Astrocyte of the spinal cord (primary cell): ENCODE data around the gene ADAMTS6.

Experiments used
- DNase-seq: peaks from one replicate; pipeline ENCODE4 v3.0.0; 2011; ENCODE audit warnings: low read depth, low spot score
- H3K4me3 ChIP-seq: 2 replicates; pipeline ENCODE4 v1.5.1; 2011; ENCODE audit warnings: low read depth, mild to moderate bottlenecking, low read length, moderate library complexity
- in situ Hi-C: cut with HindIII; loops from 2 replicates; pipeline ENCODE4 v1.10.0; 2017; ENCODE audit warnings: low sequenced_read_pairs
- TF ChIP-seq, protein P1 (sequence below): IDR thresholded peaks from 2 replicates; pipeline ENCODE4 v1.5.1; 2012; ENCODE audit warnings: low read depth, mild to moderate bottlenecking, low read length, inconsistent platforms

The ADAMTS6 gene

DNA sequence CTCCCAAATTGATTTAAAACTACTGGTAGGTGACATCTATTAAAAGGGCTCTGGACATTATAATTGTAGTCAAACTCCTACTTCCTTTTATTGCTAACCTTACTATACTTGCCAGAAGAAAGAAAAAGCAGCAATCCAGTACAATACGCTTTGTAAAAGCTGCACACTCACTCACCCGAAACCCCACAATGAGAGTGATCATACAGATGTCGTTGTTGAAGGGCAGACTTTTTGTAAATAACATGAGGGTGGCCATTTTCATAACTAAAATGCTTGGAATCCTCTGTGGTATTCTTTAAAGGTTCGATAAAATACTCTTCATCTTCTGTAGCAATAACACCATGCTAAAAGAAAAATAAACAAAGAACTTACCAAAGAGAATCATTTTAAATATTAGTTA is 21.7 kb downstream of the ADAMTS6 start:
- DNase-seq, result no peak
- no peak overlapping the region for H3K4me3 ChIP-seq
- TF ChIP-seq, protein P1, sequence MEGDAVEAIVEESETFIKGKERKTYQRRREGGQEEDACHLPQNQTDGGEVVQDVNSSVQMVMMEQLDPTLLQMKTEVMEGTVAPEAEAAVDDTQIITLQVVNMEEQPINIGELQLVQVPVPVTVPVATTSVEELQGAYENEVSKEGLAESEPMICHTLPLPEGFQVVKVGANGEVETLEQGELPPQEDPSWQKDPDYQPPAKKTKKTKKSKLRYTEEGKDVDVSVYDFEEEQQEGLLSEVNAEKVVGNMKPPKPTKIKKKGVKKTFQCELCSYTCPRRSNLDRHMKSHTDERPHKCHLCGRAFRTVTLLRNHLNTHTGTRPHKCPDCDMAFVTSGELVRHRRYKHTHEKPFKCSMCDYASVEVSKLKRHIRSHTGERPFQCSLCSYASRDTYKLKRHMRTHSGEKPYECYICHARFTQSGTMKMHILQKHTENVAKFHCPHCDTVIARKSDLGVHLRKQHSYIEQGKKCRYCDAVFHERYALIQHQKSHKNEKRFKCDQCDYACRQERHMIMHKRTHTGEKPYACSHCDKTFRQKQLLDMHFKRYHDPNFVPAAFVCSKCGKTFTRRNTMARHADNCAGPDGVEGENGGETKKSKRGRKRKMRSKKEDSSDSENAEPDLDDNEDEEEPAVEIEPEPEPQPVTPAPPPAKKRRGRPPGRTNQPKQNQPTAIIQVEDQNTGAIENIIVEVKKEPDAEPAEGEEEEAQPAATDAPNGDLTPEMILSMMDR, result no peak
- in situ Hi-C loops, result no loop called here

DNA sequence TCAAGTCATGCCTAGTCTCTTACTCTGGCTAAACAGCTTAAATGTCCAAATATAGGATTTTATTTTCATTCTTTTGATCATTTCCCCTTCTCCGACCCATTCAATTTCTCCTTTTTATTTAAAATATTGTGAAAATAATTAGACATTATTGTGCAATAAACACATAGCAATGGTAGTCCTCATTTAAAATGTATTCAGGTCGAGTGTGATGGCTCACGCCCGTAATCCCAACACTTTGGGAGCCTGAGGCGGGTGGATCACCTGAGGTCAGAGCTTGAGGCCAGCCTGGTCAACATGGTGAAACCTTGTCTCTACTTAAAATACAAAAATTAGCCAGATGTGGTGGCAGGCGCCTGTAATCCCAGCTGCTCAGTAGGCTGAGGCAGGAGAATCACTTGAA is 26.7 kb downstream of the ADAMTS6 start:
- in situ Hi-C loops, result no loop called here
- TF ChIP-seq, protein P1, result no peak
- no peak for DNase-seq
- no peak overlapping the region for H3K4me3 ChIP-seq

DNA sequence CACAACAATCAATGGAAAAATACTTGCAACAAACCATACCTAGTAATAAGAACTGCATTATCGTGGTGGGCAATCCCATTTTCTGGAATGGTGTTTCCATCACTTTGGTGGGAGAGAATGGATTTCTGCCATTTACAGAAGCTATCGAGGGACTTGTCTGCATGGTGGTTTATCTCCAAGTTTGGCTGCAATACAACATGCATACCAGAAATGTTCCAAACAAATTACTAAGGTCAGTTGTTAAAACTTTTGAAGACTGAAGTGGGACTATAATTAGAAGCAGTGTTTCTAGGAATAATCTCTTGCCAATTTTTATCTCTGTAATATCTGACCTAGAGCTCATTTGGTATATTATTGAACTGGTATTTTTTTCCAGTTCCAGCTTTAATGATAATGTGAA is 30.3 kb downstream of the ADAMTS6 start:
- in situ Hi-C loops, result no loop called here
- TF ChIP-seq, protein P1, result no peak
- no peak for DNase-seq
- no peak overlapping the region for H3K4me3 ChIP-seq

- no peak for DNase-seq
- in situ Hi-C loops, result no loop called here
- TF ChIP-seq, protein P1, result no peak
- no peak overlapping the region for H3K4me3 ChIP-seq
These were observed 35.0 kb downstream of the ADAMTS6 start for GRCh38 chr5:65446682-65447081.

- no peak overlapping the region for H3K4me3 ChIP-seq
- TF ChIP-seq, protein P1, result no peak
- in situ Hi-C loops, result no loop called here
- DNase-seq, result no peak
These were observed 39.9 kb downstream of the ADAMTS6 start for GRCh38 chr5:65441800-65442199.

GRCh38 chr5:65440456-65440855 is 41.3 kb downstream of the ADAMTS6 start:
- no peak for DNase-seq
- in situ Hi-C loops, result no loop called here
- TF ChIP-seq, protein P1, result no peak

DNA sequence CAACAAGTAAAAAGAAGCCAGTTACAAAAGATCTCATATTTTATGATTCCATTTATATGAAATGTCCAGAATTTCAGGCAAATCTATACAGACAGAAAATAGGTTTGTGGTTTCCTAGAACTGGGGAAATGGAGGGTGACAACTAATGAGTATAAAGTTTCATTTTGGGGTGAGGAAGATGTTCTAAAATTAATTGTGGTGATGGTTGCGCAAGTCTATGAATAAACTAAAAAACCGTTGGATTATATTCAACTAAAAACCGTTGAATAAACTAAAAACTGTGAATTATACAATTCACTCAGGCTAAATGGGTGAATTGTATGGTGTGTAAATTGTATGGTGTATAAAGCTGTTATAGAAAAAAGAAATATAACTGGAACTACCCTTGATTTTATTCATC is 47.6 kb downstream of the ADAMTS6 start:
- no peak overlapping the region for H3K4me3 ChIP-seq
- in situ Hi-C loops, result no loop called here
- TF ChIP-seq, protein P1, result no peak
- DNase-seq, result no peak

More at GRCh38 chr5:65440456-65440855, 41.3 kb downstream of the ADAMTS6 start:
- no peak overlapping the region for H3K4me3 ChIP-seq
